GM19395 (cell line): Measurements from ENCODE around the gene TMEM50B.
"Not testable (repeated sequence)": the region's sequence is repeated elsewhere in the genome, so short reads cannot be mapped to it uniquely, and the experiment has no call there.

ENCODE experiments used
- ATAC-seq: cut with Tn5 transposase; IDR thresholded peaks from one replicate; pipeline ENCODE4 v1.9.1; 2021; ENCODE audit warnings: mild to moderate bottlenecking, moderate library complexity; ENCODE audit not compliant: unreplicated experiment

TMEM50B gene

GRCh38 chr21:33432496-33432895 is 47.3 kb downstream of the TMEM50B start:
- ATAC-seq, result no peak

DNA sequence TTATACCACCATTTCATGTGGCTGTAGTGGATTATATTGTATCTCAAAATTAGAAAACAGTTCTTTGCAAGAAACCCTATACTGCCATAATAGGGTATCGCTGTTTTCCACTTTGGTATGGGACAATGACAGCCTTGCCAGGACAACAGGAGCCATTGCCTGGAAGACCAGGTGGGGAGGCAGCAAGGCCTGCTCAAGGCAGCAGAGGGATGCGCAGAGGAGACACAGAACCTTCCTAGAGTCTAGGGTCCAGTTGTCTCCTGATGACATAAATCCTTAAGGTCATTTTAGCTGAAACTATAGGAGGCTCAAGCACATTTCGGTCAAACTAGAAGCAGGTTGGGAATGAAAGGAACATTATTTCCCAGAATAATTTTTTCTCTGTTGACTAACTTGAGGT is 48.9 kb downstream of the TMEM50B start:
- ATAC-seq, result no peak

- ATAC-seq, result no peak
These were observed 51.1 kb downstream of the TMEM50B start for GRCh38 chr21:33428669-33429068.

DNA sequence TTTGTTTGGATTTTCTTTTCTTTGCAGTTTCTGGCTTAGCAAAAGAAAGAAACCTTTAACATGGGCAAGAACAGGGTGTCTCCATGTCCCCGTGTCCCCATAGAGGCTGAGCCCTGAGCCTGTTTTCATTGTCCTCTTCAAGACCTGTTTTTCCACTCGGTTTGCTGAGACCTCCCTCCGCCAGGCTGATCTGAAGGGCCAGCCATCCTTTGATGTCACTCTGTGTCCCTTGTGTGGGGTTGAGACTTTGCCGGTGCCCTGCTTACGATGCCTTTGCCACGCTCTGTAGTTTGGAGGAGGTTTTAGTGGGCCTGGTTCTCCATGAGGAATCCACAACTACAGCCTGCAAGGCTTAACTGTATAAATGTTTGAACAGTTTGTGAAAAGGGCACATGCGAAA is 52.7 kb downstream of the TMEM50B start:
- no peak for ATAC-seq

DNA sequence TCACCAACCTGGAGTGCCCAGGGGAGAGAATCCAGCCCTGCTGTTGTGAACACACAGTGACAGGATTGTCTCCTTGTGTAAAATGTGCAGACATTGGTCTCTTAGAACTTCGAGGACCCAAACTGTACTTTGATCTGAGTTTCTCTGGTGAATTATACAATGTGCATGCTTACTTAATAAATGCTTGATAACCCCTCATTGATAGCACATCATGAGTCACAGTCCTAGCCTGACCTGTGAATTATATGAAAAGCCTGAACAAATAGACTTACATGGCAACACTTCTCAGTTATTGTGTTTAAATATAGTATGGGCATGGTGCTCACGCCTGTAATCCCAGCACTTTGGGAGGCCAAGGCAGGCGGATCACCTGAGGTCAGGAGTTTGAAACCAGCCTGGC is 53.9 kb downstream of the TMEM50B start:
- ATAC-seq, result no peak

DNA sequence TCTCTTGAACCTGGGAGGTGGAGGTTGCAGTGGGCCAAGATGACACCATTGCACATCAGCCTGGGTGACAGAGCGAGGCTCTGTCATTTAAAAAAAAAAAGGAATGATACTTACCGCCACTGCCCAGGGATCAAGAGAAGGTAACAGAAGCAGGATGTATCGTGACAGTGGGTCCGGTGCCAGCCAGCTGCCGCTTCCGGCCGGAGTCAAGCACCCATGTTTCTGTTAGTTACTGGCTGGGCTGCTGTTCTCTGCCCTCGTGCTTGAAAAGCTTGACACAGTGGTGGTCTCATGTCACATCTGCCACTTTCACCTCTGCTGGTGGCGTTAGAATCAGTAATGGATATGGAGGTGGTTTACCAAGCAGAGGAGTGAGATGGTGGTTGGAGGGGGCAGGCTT is 55.6 kb downstream of the TMEM50B start:
- no peak for ATAC-seq

DNA sequence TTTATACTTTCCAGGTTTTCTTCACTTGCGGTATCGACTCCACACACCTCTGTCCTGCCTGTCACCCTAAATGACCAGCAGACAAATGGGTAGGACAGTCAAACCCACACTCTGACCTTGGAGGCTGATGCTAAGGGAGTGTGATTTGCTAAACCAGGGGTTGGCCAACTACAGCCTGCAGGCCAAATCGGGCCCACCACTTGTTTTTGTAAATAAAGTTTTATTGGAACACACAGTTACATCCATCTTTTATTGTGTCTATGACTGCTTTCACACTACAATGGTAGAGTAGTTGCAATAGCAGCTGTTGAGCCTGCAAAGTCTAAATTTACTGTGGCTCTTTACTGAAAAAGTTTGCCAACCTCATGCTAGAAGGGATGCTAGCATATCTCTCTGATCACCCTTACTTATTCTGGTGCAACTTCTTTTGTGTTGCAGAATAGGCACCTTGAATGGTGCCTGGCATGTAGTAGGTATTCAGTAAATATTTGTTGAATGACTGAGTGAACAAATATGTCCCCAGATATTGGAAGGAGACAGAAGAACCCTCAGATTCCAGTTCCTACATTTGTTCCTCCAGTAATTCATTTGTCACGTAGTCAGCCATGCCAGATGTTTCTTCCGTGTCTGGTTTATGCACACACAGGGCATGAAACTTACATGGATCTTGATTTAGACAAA is 57.9 kb downstream of the TMEM50B start:
- no peak for ATAC-seq

GRCh38 chr21:33419538-33420123 is 60.1 kb downstream of the TMEM50B start:
- ATAC-seq, result no peak

DNA sequence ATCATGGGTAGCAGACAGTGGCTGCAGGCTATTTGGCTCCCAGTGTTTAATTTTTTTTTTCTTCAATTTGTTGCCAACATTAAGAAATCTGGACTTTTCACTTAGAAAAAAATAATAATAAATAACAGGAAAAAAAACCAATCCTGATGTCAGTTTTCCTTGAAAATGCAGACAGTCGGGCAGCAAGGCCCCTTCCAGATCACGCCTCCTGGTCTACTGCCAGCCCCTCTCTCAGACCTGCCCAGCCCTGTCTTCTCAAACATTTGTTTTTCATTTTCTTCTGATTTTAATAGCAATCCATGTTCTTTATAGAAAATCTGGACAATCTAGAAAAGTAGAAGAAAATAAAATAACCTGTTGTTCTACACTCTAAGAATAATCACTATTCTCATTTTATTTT is 61.1 kb downstream of the TMEM50B start:
- no peak for ATAC-seq

DNA sequence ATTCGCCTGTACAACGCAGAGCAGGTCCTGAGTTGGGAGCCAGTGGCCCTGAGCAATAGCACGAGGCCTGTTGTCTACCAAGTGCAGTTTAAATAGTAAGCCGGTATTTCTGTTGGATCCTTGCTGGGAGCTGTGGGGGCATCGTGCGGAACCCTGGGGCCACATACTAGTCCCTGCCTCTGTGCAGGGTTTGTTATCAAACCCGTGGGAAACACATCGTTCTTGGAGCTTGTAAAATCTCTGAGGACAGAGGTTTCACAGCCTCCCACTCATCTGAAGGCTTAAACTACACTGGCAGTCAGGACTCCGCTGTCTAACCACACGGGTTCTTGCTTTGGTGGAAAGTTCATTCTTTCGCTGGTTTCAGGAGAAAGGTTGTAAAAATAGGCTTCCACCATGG is 64.8 kb downstream of the TMEM50B start:
- ATAC-seq, result no peak

- no peak for ATAC-seq
These were observed 65.7 kb downstream of the TMEM50B start for GRCh38 chr21:33414068-33414467.

- peak; percentile 63 for ATAC-seq
These were observed 66.8 kb downstream of the TMEM50B start for GRCh38 chr21:33412832-33413519.

GRCh38 chr21:33412439-33412831 is 67.3 kb downstream of the TMEM50B start:
- ATAC-seq, result not testable (repeated sequence)

DNA sequence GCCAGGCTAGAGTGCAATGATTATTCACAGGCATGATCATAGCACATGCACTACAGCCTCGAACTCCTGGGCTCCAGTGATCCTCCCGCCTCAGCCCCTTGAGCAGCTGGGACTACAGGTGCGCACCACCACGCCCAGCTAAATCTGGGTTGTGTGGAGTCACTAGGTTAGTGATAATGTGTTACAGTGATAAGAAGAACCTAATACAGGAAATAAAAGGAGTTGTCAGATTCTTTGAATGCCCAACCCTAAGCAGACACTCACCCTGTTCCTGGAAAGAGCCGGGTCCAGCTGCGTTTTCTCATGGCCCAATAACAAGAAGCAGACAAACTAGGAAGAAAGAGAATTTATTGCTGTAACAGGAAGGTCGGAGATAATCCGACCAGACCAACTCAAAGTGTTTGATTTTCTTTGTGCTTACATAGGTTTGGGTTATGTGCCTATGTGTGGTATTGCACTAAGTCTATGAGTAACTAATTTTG is 67.8 kb downstream of the TMEM50B start:
- no peak for ATAC-seq

GRCh38 chr21:33406493-33406892 is 73.3 kb downstream of the TMEM50B start:
- ATAC-seq, result no peak

GRCh38 chr21:33403786-33404585 is 75.8 kb downstream of the TMEM50B start:
- no peak for ATAC-seq

DNA sequence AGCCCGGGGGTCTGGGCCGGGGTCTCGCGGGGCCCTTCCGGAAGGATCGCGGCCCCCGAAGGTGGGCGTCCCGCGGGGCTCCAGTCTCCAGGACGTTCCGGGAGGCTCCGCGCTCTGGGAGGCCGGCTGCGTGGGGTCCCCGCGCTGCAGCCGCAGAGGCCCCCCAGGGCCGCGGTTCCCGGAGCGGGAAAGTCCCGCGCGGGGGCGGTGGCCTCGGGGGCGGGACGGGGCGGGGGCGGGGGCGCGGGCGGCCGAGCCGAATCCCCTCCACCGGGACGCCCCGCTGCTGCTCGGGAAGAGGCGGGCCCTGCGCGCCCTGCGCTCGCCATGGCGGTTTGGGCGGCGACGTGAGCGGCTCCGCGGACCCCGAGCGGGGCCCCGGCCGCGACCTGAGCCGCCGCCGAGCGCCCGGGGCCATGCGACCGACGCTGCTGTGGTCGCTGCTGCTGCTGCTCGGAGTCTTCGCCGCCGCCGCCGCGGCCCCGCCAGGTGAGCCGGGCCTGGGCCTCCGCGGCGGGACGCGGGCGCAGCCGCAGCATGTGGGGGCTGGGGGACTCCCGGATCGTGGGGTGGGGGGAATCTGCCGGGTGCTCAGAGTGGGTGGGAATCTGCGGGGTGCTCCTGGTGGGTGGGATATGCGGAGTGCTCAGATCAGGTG is 76.5 kb downstream of the TMEM50B start, which contains the start of gene IFNGR2:
TSS of gene IFNGR2 (plus strand) at position 286 of the 658 bp plus-strand sequence. CDS start at position 417, 131 bp downstream.
- no peak for ATAC-seq

DNA sequence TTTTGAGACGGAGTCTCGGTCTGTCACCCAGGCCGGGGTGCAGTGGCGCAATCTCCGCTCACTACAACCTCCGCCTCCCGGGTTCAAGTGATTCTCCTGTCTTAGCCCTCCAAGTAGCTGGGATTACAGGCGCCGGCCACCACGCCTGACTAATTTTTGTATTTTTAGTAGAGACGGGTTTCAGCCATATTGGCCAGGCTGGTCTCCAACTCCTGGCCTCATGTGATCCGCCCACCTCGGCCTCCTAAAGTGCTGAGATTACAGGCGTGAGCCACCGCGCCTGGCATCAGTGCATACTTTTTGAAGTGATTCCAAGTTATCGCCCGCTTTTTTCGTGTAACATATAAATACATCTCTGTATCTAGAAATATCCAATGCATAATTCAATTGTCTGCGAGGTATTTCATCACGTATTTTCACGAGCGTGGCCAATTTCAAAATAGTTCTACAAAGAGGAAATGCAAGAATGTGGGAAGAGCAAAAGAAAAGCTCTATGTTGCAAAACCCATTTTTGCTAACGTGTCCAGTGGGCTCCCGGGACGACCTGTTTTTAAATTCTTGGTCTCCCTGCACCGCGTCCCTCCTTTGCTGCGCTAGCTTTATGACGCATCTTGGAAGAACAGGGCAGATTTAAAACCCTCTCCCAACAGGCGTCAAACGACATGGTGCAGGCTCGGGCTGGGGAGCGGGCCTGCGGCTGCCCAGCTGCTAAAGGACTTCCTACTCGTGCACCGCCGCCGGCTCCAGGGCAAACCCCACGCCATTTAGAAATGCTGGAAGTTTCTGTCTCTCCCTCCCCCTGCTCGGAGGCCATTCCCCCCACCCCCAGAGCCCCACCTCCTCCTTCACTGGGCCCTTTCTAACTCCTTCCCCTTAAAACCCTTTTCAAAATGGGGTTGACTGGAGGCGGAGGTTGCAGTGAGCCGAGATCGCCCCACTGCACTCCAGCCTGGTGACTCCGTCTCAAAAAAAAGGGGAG is 77.5 kb downstream of the TMEM50B start:
- no peak for ATAC-seq

- ATAC-seq, result no peak
These were observed 78.2 kb downstream of the TMEM50B start for GRCh38 chr21:33401630-33401992.
